Retina (tissue), 1 donor: ENCODE data around the gene TMC8.
"Not testable (repeated sequence)": the region's sequence is repeated elsewhere in the genome, so short reads cannot be mapped to it uniquely, and the experiment has no call there.

ENCODE experiments used
- DNase-seq: peaks from one replicate; pipeline ENCODE4 v3.0.0-alpha.2; 2016

The TMC8 gene

GRCh38 chr17:78137392-78138203 lies 7.0 kb downstream of the TMC8 start:
- DNase-seq: no peak

GRCh38 chr17:78138204-78139060 lies 7.9 kb downstream of the TMC8 start:
- DNase-seq: no peak

GRCh38 chr17:78139861-78140168 lies 9.2 kb downstream of the TMC8 start:
- DNase-seq: not testable (repeated sequence)

- DNase-seq: peak; percentile 80
Measured at GRCh38 chr17:78140169-78141051, 9.8 kb downstream of the TMC8 start.

- DNase-seq: no peak
Measured at GRCh38 chr17:78141437-78142118, 11.0 kb downstream of the TMC8 start.

- DNase-seq: no peak
Measured at GRCh38 chr17:78142119-78142861, 11.7 kb downstream of the TMC8 start.

- no peak for DNase-seq
Measured at GRCh38 chr17:78143214-78144146, 12.9 kb downstream of the TMC8 start.

- DNase-seq: no peak
Measured at GRCh38 chr17:78144147-78144719, 13.7 kb downstream of the TMC8 start.

- no peak for DNase-seq
Measured at GRCh38 chr17:78144736-78145641, 14.4 kb downstream of the TMC8 start.

- no peak for DNase-seq
Measured at GRCh38 chr17:78146471-78146869, 15.9 kb downstream of the TMC8 start.

GRCh38 chr17:78146881-78147280 lies 16.3 kb downstream of the TMC8 start:
- no peak for DNase-seq

GRCh38 chr17:78147315-78147998 lies 16.9 kb downstream of the TMC8 start:
- no peak for DNase-seq

GRCh38 chr17:78148286-78149016 lies 17.9 kb downstream of the TMC8 start:
- no peak for DNase-seq

GRCh38 chr17:78151514-78152008 lies 21.0 kb downstream of the TMC8 start:
- no peak for DNase-seq

GRCh38 chr17:78154903-78155811 lies 24.6 kb downstream of the TMC8 start:
- no peak for DNase-seq

- no peak for DNase-seq
Measured at GRCh38 chr17:78159575-78160158, 29.1 kb downstream of the TMC8 start.
